SK-N-SH treated with all-trans-retinoic acid at 6 μM for 48 hours (cell line): ENCODE measurements around the gene ZGRF1.
A peak's percentile ranks its signal among the peaks of the same experiment; 100 is the strongest.

ENCODE experiments used
- ATAC-seq: fragments of 200-7000 bp; cut with Tn5 transposase; 3 replicates; pipeline ENCODE4 v1.9.1; 2020; ENCODE audit warnings: mild to moderate bottlenecking, moderate library complexity
- CREB5 ChIP-seq: fragments of 250-450 bp; sonication (Bioruptor Pico); IDR thresholded peaks from 2 replicates; pipeline ENCODE4 v1.5.1; 2020; ENCODE audit warnings: low read depth, mild to moderate bottlenecking, moderate library complexity
- CSDC2 ChIP-seq: fragments of 250-450 bp; sonication (Bioruptor Pico); IDR thresholded peaks from 2 replicates; pipeline ENCODE4 v1.5.0; 2020; ENCODE audit warnings: mild to moderate bottlenecking, moderate library complexity
- ISL1 ChIP-seq: fragments of 250-450 bp; sonication (Bioruptor Pico); IDR thresholded peaks from 2 replicates; pipeline ENCODE4 v2.1.2; 2022; ENCODE audit warnings: mild to moderate bottlenecking, moderate library complexity
- POU6F1 ChIP-seq: fragments of 250-450 bp; sonication (Bioruptor Pico); IDR thresholded peaks from 2 replicates; pipeline ENCODE4 v1.8.0; 2021; ENCODE audit warnings: low read depth, mild to moderate bottlenecking, moderate library complexity, borderline replicate concordance
- PPARA ChIP-seq: fragments of 250-450 bp; sonication (Bioruptor Pico); IDR thresholded peaks from 2 replicates; pipeline ENCODE4 v1.5.0; 2020; ENCODE audit warnings: mild to moderate bottlenecking, borderline replicate concordance
- RARB ChIP-seq: fragments of 250-450 bp; sonication (Bioruptor Pico); IDR thresholded peaks from 2 replicates; pipeline ENCODE4 v1.8.0; 2021; ENCODE audit warnings: mild to moderate bottlenecking, moderate library complexity
- SNAI2 ChIP-seq: fragments of 250-450 bp; sonication (Bioruptor Pico); IDR thresholded peaks from 2 replicates; pipeline ENCODE4 v1.5.0; 2020; ENCODE audit warnings: mild to moderate bottlenecking, moderate library complexity
- ZC3H10 ChIP-seq: fragments of 250-450 bp; sonication (Bioruptor Pico); IDR thresholded peaks from 2 replicates; pipeline ENCODE4 v1.5.1; 2021; ENCODE audit warnings: mild to moderate bottlenecking, moderate library complexity
- ZFP3 ChIP-seq: fragments of 250-450 bp; sonication (Bioruptor Pico); IDR thresholded peaks from 2 replicates; pipeline ENCODE4 v1.5.0; 2020; ENCODE audit warnings: mild to moderate bottlenecking, moderate library complexity
- ZNF565 ChIP-seq: fragments of 450-650 bp; formaldehyde crosslinking; conservative IDR thresholded peaks from 2 replicates; pipeline ENCODE4 v1.5.0; 2020; ENCODE audit warnings: low read depth, mild to moderate bottlenecking, moderate library complexity
- ZNF8 ChIP-seq: fragments of 450-650 bp; formaldehyde crosslinking; IDR thresholded peaks from 2 replicates; pipeline ENCODE4 v1.5.0; 2020; ENCODE audit warnings: mild to moderate bottlenecking, moderate library complexity
- TF ChIP-seq, protein P1 (sequence below): fragments of 250-450 bp; sonication (Bioruptor Pico); IDR thresholded peaks from 2 replicates; pipeline ENCODE4 v1.8.0; 2020; ENCODE audit warnings: mild to moderate bottlenecking, moderate library complexity, borderline replicate concordance
- TF ChIP-seq, protein P2 (sequence below): fragments of 250-450 bp; sonication (Bioruptor Pico); IDR thresholded peaks from 2 replicates; pipeline ENCODE4 v1.5.1; 2021; ENCODE audit warnings: mild to moderate bottlenecking, moderate library complexity
- TF ChIP-seq, protein P3 (sequence below): fragments of 250-450 bp; sonication (Bioruptor Pico); IDR thresholded peaks from 2 replicates; pipeline ENCODE4 v1.5.0; 2020; ENCODE audit warnings: mild to moderate bottlenecking, moderate library complexity

The ZGRF1 gene

DNA sequence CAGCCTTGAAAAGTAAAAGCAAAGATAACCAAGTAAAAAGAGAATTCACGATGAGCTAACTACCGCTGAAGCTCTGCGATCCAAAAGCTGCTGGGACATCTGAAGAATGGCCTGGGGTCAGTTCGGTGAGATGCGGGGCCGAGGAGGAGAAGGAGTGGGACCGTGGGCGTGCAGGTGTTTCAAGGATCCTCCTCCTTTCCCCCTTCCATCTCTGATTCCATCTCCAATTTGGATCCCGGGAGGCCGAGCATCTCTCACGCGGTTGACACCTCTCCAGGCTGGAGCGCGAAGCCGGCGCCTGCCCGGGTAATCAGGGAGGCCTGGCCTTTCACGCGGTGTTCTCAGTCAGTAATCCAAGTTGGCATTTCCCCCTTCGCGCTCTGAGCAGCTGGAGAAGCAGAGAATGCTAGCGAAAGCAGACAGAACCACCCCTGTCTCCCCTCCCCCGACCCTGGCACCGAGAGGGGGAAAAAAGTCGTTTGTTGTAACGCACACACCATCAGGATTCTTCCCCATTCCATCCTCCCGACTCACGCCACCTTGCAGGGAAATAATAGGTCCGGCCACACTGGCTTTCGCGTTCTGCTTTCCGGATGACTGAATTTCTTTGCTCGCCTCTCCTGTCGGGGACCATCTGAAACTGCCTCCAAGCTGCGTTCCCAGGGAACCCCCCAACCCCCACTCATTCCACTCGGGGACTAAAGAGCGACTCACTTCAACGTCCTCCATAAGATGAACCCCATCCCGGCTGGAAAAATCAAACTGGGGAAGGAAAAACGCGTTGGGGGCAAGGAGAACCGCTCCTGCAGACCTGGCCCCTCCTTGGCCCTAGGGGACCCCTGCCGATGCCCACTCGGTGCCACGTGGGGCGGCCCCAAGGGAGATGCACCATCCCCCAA is 127.2 kb downstream of the ZGRF1 start:
- TF ChIP-seq PPARA (no peak), POU6F1 (CRISPR knock-in tag) (no peak), ZC3H10 (CRISPR knock-in tag) (no peak), SNAI2 (CRISPR knock-in tag) (no peak), RARB (CRISPR knock-in tag) (no peak), CREB5 (no peak)
- TF ChIP-seq, protein P1, sequence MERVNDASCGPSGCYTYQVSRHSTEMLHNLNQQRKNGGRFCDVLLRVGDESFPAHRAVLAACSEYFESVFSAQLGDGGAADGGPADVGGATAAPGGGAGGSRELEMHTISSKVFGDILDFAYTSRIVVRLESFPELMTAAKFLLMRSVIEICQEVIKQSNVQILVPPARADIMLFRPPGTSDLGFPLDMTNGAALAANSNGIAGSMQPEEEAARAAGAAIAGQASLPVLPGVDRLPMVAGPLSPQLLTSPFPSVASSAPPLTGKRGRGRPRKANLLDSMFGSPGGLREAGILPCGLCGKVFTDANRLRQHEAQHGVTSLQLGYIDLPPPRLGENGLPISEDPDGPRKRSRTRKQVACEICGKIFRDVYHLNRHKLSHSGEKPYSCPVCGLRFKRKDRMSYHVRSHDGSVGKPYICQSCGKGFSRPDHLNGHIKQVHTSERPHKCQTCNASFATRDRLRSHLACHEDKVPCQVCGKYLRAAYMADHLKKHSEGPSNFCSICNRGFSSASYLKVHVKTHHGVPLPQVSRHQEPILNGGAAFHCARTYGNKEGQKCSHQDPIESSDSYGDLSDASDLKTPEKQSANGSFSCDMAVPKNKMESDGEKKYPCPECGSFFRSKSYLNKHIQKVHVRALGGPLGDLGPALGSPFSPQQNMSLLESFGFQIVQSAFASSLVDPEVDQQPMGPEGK (CRISPR knock-in tag), result no peak
- TF ChIP-seq, protein P2, sequence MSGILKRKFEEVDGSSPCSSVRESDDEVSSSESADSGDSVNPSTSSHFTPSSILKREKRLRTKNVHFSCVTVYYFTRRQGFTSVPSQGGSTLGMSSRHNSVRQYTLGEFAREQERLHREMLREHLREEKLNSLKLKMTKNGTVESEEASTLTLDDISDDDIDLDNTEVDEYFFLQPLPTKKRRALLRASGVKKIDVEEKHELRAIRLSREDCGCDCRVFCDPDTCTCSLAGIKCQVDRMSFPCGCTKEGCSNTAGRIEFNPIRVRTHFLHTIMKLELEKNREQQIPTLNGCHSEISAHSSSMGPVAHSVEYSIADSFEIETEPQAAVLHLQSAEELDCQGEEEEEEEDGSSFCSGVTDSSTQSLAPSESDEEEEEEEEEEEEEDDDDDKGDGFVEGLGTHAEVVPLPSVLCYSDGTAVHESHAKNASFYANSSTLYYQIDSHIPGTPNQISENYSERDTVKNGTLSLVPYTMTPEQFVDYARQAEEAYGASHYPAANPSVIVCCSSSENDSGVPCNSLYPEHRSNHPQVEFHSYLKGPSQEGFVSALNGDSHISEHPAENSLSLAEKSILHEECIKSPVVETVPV, result no peak
- TF ChIP-seq, all 23 proteins: peak for 0
- ATAC-seq, result peak; percentile 74

- no peak for ATAC-seq
These were observed 128.4 kb downstream of the ZGRF1 start for GRCh38 chr4:112508356-112508755.

DNA sequence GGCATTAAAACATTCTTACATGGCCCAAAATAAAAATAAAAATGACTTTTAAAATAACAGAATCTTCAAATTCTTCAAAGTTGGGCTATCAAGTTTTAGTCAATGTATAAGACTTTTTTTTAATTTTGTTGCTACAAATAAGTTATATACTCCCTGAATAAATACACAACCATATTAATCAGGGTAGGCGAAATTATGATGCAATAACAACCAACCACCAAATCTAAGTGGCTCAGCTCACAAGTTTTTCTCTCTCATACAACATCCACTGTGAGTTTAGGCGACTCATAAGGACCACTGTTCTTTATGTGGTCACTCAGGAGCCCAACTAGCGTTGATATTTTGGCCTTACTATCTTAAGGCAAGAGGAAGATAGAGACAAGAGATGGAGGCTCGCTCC is 131.9 kb downstream of the ZGRF1 start:
- TF ChIP-seq PPARA (no peak), ZNF565 (CRISPR knock-in tag) (no peak), SNAI2 (CRISPR knock-in tag) (no peak), ZNF8 (CRISPR knock-in tag) (no peak)
- ATAC-seq, result no peak

More at GRCh38 chr4:112508356-112508755, 128.4 kb downstream of the ZGRF1 start:
- TF ChIP-seq ZFP3 (CRISPR knock-in tag), result no peak
- TF ChIP-seq CREB5, result no peak
- no peak for TF ChIP-seq ISL1 (CRISPR knock-in tag)
- TF ChIP-seq, protein P3, sequence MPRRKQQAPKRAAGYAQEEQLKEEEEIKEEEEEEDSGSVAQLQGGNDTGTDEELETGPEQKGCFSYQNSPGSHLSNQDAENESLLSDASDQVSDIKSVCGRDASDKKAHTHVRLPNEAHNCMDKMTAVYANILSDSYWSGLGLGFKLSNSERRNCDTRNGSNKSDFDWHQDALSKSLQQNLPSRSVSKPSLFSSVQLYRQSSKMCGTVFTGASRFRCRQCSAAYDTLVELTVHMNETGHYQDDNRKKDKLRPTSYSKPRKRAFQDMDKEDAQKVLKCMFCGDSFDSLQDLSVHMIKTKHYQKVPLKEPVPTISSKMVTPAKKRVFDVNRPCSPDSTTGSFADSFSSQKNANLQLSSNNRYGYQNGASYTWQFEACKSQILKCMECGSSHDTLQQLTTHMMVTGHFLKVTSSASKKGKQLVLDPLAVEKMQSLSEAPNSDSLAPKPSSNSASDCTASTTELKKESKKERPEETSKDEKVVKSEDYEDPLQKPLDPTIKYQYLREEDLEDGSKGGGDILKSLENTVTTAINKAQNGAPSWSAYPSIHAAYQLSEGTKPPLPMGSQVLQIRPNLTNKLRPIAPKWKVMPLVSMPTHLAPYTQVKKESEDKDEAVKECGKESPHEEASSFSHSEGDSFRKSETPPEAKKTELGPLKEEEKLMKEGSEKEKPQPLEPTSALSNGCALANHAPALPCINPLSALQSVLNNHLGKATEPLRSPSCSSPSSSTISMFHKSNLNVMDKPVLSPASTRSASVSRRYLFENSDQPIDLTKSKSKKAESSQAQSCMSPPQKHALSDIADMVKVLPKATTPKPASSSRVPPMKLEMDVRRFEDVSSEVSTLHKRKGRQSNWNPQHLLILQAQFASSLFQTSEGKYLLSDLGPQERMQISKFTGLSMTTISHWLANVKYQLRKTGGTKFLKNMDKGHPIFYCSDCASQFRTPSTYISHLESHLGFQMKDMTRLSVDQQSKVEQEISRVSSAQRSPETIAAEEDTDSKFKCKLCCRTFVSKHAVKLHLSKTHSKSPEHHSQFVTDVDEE (CRISPR knock-in tag), result no peak

GRCh38 chr4:112502871-112503270 is 133.8 kb downstream of the ZGRF1 start:
- TF ChIP-seq, protein P1 (CRISPR knock-in tag), result no peak
- TF ChIP-seq CSDC2 (CRISPR knock-in tag), result no peak
- TF ChIP-seq ZNF565 (CRISPR knock-in tag), result no peak
- ATAC-seq, result no peak
